GM23338 (cell line): Measurements from ENCODE around the gene PPFIBP2. TPM values are rescaled to one million over a fixed set of nuclear protein-coding genes. Genes with fewer than 3 reads are reported as not detected.

ENCODE experiments used
- ATAC-seq: fragments of 200-7000 bp; cut with Tn5 transposase; 3 replicates; pipeline ENCODE4 v1.9.1; 2020
- DNase-seq: peaks from one replicate; pipeline ENCODE4 v3.0.0-alpha.2; 2015; ENCODE audit warnings: low spot score
- H2AFZ ChIP-seq: fragments of 200-600 bp; sonication (generic); 2 replicates; pipeline ENCODE4 v1.8.0; 2016; ENCODE audit warnings: antibody characterized with exemption, mild to moderate bottlenecking, moderate library complexity
- H3F3A ChIP-seq: fragments of 200-600 bp; sonication (generic); replicated peaks from 2 replicates; pipeline ENCODE4 v1.8.0; 2017; ENCODE audit warnings: antibody characterized with exemption, mixed run types, low read depth
- H3K27ac ChIP-seq: fragments of 200-600 bp; sonication (generic); 2 replicates; pipeline ENCODE4 v1.6.1; 2016; ENCODE audit warnings: low read depth
- H3K27me3 ChIP-seq: fragments of 200-600 bp; sonication (generic); 2 replicates; pipeline ENCODE4 v1.8.0; 2016; ENCODE audit warnings: mild to moderate bottlenecking, mixed run types, moderate library complexity; ENCODE audit not compliant: insufficient read depth
- H3K36me3 ChIP-seq: fragments of 200-600 bp; sonication (generic); 2 replicates; pipeline ENCODE4 v1.8.0; 2016; ENCODE audit warnings: mild to moderate bottlenecking; ENCODE audit not compliant: insufficient read depth
- H3K4me1 ChIP-seq: fragments of 200-600 bp; sonication (generic); 2 replicates; pipeline ENCODE4 v1.8.0; 2016; ENCODE audit warnings: mild to moderate bottlenecking, moderate library complexity; ENCODE audit not compliant: insufficient read depth
- H3K4me2 ChIP-seq: fragments of 200-600 bp; sonication (generic); 2 replicates; pipeline ENCODE4 v1.7.1; 2017; ENCODE audit warnings: mixed run types
- H3K4me3 ChIP-seq: fragments of 200-600 bp; sonication (generic); 2 replicates; pipeline ENCODE4 v1.6.1; 2016; ENCODE audit warnings: mixed run types
- H3K79me2 ChIP-seq: fragments of 200-600 bp; sonication (generic); replicated peaks from 2 replicates; pipeline ENCODE4 v1.8.0; 2017; ENCODE audit warnings: mild to moderate bottlenecking; ENCODE audit not compliant: insufficient read depth
- H3K9me2 ChIP-seq: fragments of 200-600 bp; sonication (generic); 2 replicates; pipeline ENCODE4 v1.8.0; 2017; ENCODE audit not compliant: insufficient read depth
- H4K20me1 ChIP-seq: fragments of 200-600 bp; sonication (generic); replicated peaks from 2 replicates; pipeline ENCODE4 v1.8.0; 2017; ENCODE audit warnings: mild to moderate bottlenecking; ENCODE audit not compliant: insufficient read depth
- H3K27ac Mint-ChIP-seq: 2 replicates; pipeline ENCODE4 v1.8.0; 2020; ENCODE audit warnings: inconsistent platforms, mild to moderate bottlenecking, moderate library complexity, mixed read lengths
- H3K27me3 Mint-ChIP-seq: 3 replicates; pipeline ENCODE4 v1.8.0; 2022; ENCODE audit warnings: low read depth, mild to moderate bottlenecking, moderate library complexity, mixed read lengths, inconsistent platforms; ENCODE audit not compliant: insufficient read depth, poor library complexity
- H3K36me3 Mint-ChIP-seq: 3 replicates; pipeline ENCODE4 v1.8.0; 2021; ENCODE audit warnings: low read depth, mild to moderate bottlenecking, inconsistent platforms, moderate library complexity, mixed read lengths
- H3K4me1 Mint-ChIP-seq: 3 replicates; pipeline ENCODE4 v1.8.0; 2020; ENCODE audit warnings: mild to moderate bottlenecking, inconsistent platforms, mixed read lengths
- H3K4me3 Mint-ChIP-seq: 3 replicates; pipeline ENCODE4 v1.8.0; 2021; ENCODE audit warnings: moderate library complexity, mild to moderate bottlenecking, inconsistent platforms, mixed read lengths
- H3K9me3 Mint-ChIP-seq: 3 replicates; pipeline ENCODE4 v1.8.0; 2020; ENCODE audit warnings: moderate library complexity, mild to moderate bottlenecking, inconsistent platforms, mixed read lengths
- CREB1 ChIP-seq: fragments of 250-450 bp; sonication (Bioruptor Pico); IDR thresholded peaks from 2 replicates; pipeline ENCODE4 v1.5.0; 2020; ENCODE audit warnings: low read depth, mild to moderate bottlenecking, moderate library complexity
- CTCF ChIP-seq, 2 experiments: fragments of 200-600 bp in 1 of 2; sonication (generic) in 1 of 2; conservative IDR thresholded peaks; 2 replicates each; pipeline versions ENCODE4 v1.5.1 to v1.6.1; 2016 to 2017; ENCODE audit warnings: antibody characterized with exemption in 2 of 2, low read depth in 2 of 2, mild to moderate bottlenecking in 2 of 2, moderate library complexity in 1 of 2
- ETS1 ChIP-seq: IDR thresholded peaks from 2 replicates; pipeline ENCODE4 v1.6.1; 2016; ENCODE audit warnings: antibody characterized with exemption
- EZH2 ChIP-seq: fragments of 200-600 bp; sonication (generic); IDR thresholded peaks from one replicate; pipeline ENCODE4 v1.8.0; 2017; ENCODE audit warnings: antibody characterized with exemption, mild to moderate bottlenecking, low read depth; ENCODE audit not compliant: unreplicated experiment
- EZH2phosphoT487 ChIP-seq: fragments of 200-600 bp; sonication (generic); IDR thresholded peaks from one replicate; pipeline ENCODE4 v1.8.1; 2018; ENCODE audit warnings: antibody characterized with exemption; ENCODE audit not compliant: unreplicated experiment
- JUNB ChIP-seq: IDR thresholded peaks from one replicate; pipeline ENCODE4 v1.6.1; 2016; ENCODE audit warnings: antibody characterized with exemption; ENCODE audit not compliant: unreplicated experiment
- NANOG ChIP-seq: IDR thresholded peaks from 2 replicates; pipeline ENCODE4 v1.6.1; 2016; ENCODE audit warnings: antibody characterized with exemption, borderline replicate concordance
- POLR2AphosphoS5 ChIP-seq: IDR thresholded peaks from 2 replicates; pipeline ENCODE4 v1.6.1; 2016; ENCODE audit warnings: antibody characterized with exemption, low read depth
- REST ChIP-seq: IDR thresholded peaks from one replicate; pipeline ENCODE4 v1.6.1; 2018; ENCODE audit warnings: antibody characterized with exemption; ENCODE audit not compliant: unreplicated experiment
- STAT1 ChIP-seq: IDR thresholded peaks from one replicate; pipeline ENCODE4 v1.6.1; 2016; ENCODE audit warnings: antibody characterized with exemption; ENCODE audit not compliant: unreplicated experiment
- ZNF114 ChIP-seq: fragments of 250-450 bp; sonication (Bioruptor Pico); IDR thresholded peaks from 2 replicates; pipeline ENCODE4 v1.5.0; 2020; ENCODE audit warnings: mild to moderate bottlenecking, moderate library complexity
- ZNF331 ChIP-seq: fragments of 250-450 bp; sonication (Bioruptor Pico); IDR thresholded peaks from 2 replicates; pipeline ENCODE4 v1.5.0; 2020; ENCODE audit warnings: low read depth, mild to moderate bottlenecking, moderate library complexity
- ZNF462 ChIP-seq: fragments of 250-450 bp; sonication (Bioruptor Pico); IDR thresholded peaks from 2 replicates; pipeline ENCODE4 v1.5.0; 2020; ENCODE audit warnings: mild to moderate bottlenecking, moderate library complexity
- polyA plus RNA-seq: library from polyadenylated mRNA; unstranded; fragments of >200 nt; fragmentation: Nextera tagmentation; extraction: Ambion mirVana; gene quantifications from 2 replicates; pipeline ENCODE4 v1.2.1, GENCODE V29; 2016
- total RNA-seq: library from RNA; depleted of rRNA; stranded (reverse); fragments of >200 nt; shearing (Covaris generic); gene quantifications from 2 replicates; pipeline ENCODE4 v1.2.3, GENCODE V29; 2014

The PPFIBP2 gene
- total and polyA plus RNA-seq, 2 experiments from 2014 or later, result 7.1 to 14.8 TPM

- H3K27me3 Mint-ChIP-seq, result peaks cover 6% of the 10 kb centered on the region
- ATAC-seq, result no peak
- peak; percentile 30 for DNase-seq
- Histone ChIP-seq H3K27me3 (no peaks in the 10 kb centered on the region), H4K20me1 (no peaks in the 10 kb centered on the region), H3K27ac (no peak overlapping the region), H3K4me2 (peak overlapping the region; percentile 65), H3K79me2 (no peaks in the 10 kb centered on the region), H3K9me2 (no peaks in the 10 kb centered on the region), H3K36me3 (no peaks in the 10 kb centered on the region), H3K4me3 (0 out of 2 replicates have a peak overlapping the region, but pooled peaks have one; percentile 10), H2AFZ (no peak overlapping the region), H3K4me1 (peaks cover 10% of the 10 kb centered on the region; the same call in 1 of the 2 replicates), H3F3A (no peaks in the 10 kb centered on the region)
- no peaks in the 10 kb centered on the region for H3K9me3 Mint-ChIP-seq
- peaks cover 25% of the 10 kb centered on the region for H3K4me1 Mint-ChIP-seq
- H3K27ac Mint-ChIP-seq, result no peak overlapping the region
- no peaks in the 10 kb centered on the region for H3K36me3 Mint-ChIP-seq
- no peak for TF ChIP-seq CREB1 (CRISPR knock-in tag)
- no peak for TF ChIP-seq ZNF114 (CRISPR knock-in tag)
- TF ChIP-seq CTCF (conservative IDR thresholded peaks at IDR 0.05; ENCODE audit: low read depth in 2 of 2), result no peak
- no peak for TF ChIP-seq POLR2AphosphoS5
- TF ChIP-seq STAT1, result no peak
- no peak for TF ChIP-seq JUNB
- TF ChIP-seq EZH2phosphoT487, result no peak
- TF ChIP-seq ZNF331, result no peak
- TF ChIP-seq ZNF462 (CRISPR knock-in tag), result no peak
- no peak for TF ChIP-seq ETS1
- TF ChIP-seq REST, result no peak
- TF ChIP-seq NANOG, result no peak
- no peak for TF ChIP-seq EZH2
- no peak overlapping the region for H3K4me3 Mint-ChIP-seq
Measured at GRCh38 chr11:7545611-7546010, 31.8 kb downstream of the PPFIBP2 start.
